Measurements from ENCODE around the gene APOM.

Gene APOM

GRCh38 chr6:31654574-31655348 is 933 bp upstream of the APOM start:
- no peak overlapping the region for H3K4me3 ChIP-seq (ENCODE audit: control insufficient read depth, low read depth, low read length)
- DNase-seq (ENCODE audit: low read depth) = no peak
- TF ChIP-seq CTCF (conservative IDR thresholded peaks at IDR 0.05; ENCODE audit: control insufficient read depth, insufficient read depth, low read depth, low read length) = no peak

- no peak overlapping the region for H3K4me3 ChIP-seq (ENCODE audit: control insufficient read depth, low read depth, low read length)
- DNase-seq (ENCODE audit: low read depth) = no peak
- TF ChIP-seq CTCF (conservative IDR thresholded peaks at IDR 0.05; ENCODE audit: control insufficient read depth, insufficient read depth, low read depth, low read length) = no peak
Observed at GRCh38 chr6:31657406-31658157, 1.9 kb downstream of the APOM start.

GRCh38 chr6:31658158-31658688 is 2.5 kb downstream of the APOM start:
- DNase-seq (ENCODE audit: low read depth) = no peak
- H3K4me3 ChIP-seq (ENCODE audit: control insufficient read depth, low read depth, low read length) = no peak overlapping the region
- no peak for TF ChIP-seq CTCF (conservative IDR thresholded peaks at IDR 0.05; ENCODE audit: control insufficient read depth, insufficient read depth, low read depth, low read length)

- no peak for TF ChIP-seq CTCF (conservative IDR thresholded peaks at IDR 0.05; ENCODE audit: control insufficient read depth, insufficient read depth, low read depth, low read length)
- peak overlapping the region; percentile 89 for H3K4me3 ChIP-seq (ENCODE audit: control insufficient read depth, low read depth, low read length)
- no peak for DNase-seq (ENCODE audit: low read depth)
Observed at GRCh38 chr6:31658983-31659648, 3.4 kb downstream of the APOM start.

GRCh38 chr6:31659649-31660380 is 4.1 kb downstream of the APOM start:
- TF ChIP-seq CTCF (conservative IDR thresholded peaks at IDR 0.05; ENCODE audit: control insufficient read depth, insufficient read depth, low read depth, low read length) = no peak
- H3K4me3 ChIP-seq (ENCODE audit: control insufficient read depth, low read depth, low read length) = peak overlapping the region; percentile 89
- DNase-seq (ENCODE audit: low read depth) = peak; percentile 31

All from fibroblast of mammary gland (primary cell).